Middle frontal gyrus (tissue), 1 donor: ENCODE results near the gene DDX60.
"Not testable (repeated sequence)": the region's sequence is repeated elsewhere in the genome, so short reads cannot be mapped to it uniquely, and the experiment has no call there.

Experiments
- DNase-seq: peaks from one replicate; pipeline ENCODE4 v3.0.0-alpha.2; 2015; ENCODE audit warnings: low spot score; ENCODE audit errors: extremely low spot score

The DDX60 gene

GRCh38 chr4:168213511-168213910 is 105.0 kb downstream of the DDX60 start:
- not testable (repeated sequence) for DNase-seq

GRCh38 chr4:168212656-168213055 is 105.9 kb downstream of the DDX60 start:
- DNase-seq: no peak

GRCh38 chr4:168208957-168209614 is 109.5 kb downstream of the DDX60 start:
- no peak for DNase-seq

GRCh38 chr4:168203233-168203911 is 115.2 kb downstream of the DDX60 start:
- DNase-seq: no peak

- DNase-seq: no peak
These were observed 117.9 kb downstream of the DDX60 start for GRCh38 chr4:168200685-168201084.

- DNase-seq: no peak
These were observed 119.1 kb downstream of the DDX60 start for GRCh38 chr4:168199260-168199957.

GRCh38 chr4:168197926-168198325 is 120.6 kb downstream of the DDX60 start:
- no peak for DNase-seq

GRCh38 chr4:168188754-168189153 is 129.8 kb downstream of the DDX60 start:
- no peak for DNase-seq

- DNase-seq: no peak
These were observed 134.6 kb downstream of the DDX60 start for GRCh38 chr4:168183717-168184571.

- no peak for DNase-seq
These were observed 140.9 kb downstream of the DDX60 start for GRCh38 chr4:168177546-168178149.

- DNase-seq: no peak
These were observed 144.2 kb downstream of the DDX60 start for GRCh38 chr4:168174308-168174707.

- no peak for DNase-seq
These were observed 150.8 kb downstream of the DDX60 start for GRCh38 chr4:168167714-168168284.
